Activated CD8-positive, alpha-beta memory T cell treated with anti-CD3 and anti-CD28 coated beads, Interleukin-2, amount 10 ng/mL, durations not matched to agents 7 days and 5 days (primary cell): ENCODE measurements around the gene TMEM219. TPM values are rescaled to one million over a fixed set of nuclear protein-coding genes. Genes with fewer than 3 reads are reported as not detected.
"Not testable (repeated sequence)": the region's sequence is repeated elsewhere in the genome, so short reads cannot be mapped to it uniquely, and the experiment has no call there.

Source experiments
- ATAC-seq: fragments of 150-1000 bp; cut with Tn5 transposase; one replicate; pipeline ENCODE4 v1.10.0; 2021; ENCODE audit warnings: moderate library complexity
- CTCF ChIA-PET: fragments of 350-600 bp; sonication (Branson Sonifier 250); formaldehyde crosslinking; loops from one replicate; lab custom pipeline; 2021; ENCODE audit warnings: antibody characterized with exemption; lab: Charles Lee
- DNase-seq: peaks from one replicate; pipeline ENCODE4 v3.0.0-alpha.2; 2020
- H3K27ac Mint-ChIP-seq: one replicate; pipeline ENCODE4 v1.8.0; 2021; ENCODE audit warnings: mild to moderate bottlenecking, mixed read lengths
- H3K27me3 Mint-ChIP-seq: one replicate; pipeline ENCODE4 v1.8.0; 2021; ENCODE audit warnings: mixed read lengths
- H3K36me3 Mint-ChIP-seq: one replicate; pipeline ENCODE4 v1.8.0; 2021; ENCODE audit warnings: mild to moderate bottlenecking, mixed read lengths
- H3K4me1 Mint-ChIP-seq: one replicate; pipeline ENCODE4 v1.8.0; 2021; ENCODE audit warnings: mixed read lengths
- H3K4me3 Mint-ChIP-seq: one replicate; pipeline ENCODE4 v1.8.0; 2021; ENCODE audit warnings: mild to moderate bottlenecking, moderate library complexity, mixed read lengths
- H3K9me3 Mint-ChIP-seq: one replicate; pipeline ENCODE4 v1.8.0; 2022; ENCODE audit warnings: low read depth, mixed read lengths
- total RNA-seq, 2 experiments: library from RNA; stranded (reverse); gene quantifications; one replicate each; pipeline ENCODE4 v1.2.3, GENCODE V29; 2021

Gene TMEM219
- total RNA-seq, 2 experiments from 2014 or later: 56.9 to 67.6 TPM

GRCh38 chr16:29926711-29927052, 35.2 kb upstream of the TMEM219 start:
- ATAC-seq (no peak), DNase-seq (no peak)
- H3K9me3 Mint-ChIP-seq: no peaks in the 10 kb centered on the region
- peak overlapping the region; percentile 89 for H3K4me3 Mint-ChIP-seq
- peaks cover 6% of the 10 kb centered on the region for H3K36me3 Mint-ChIP-seq
- peaks cover 2% of the 10 kb centered on the region for H3K27me3 Mint-ChIP-seq
- H3K27ac Mint-ChIP-seq: peak overlapping the region; percentile 93
- H3K4me1 Mint-ChIP-seq: peaks cover 30% of the 10 kb centered on the region
- CTCF ChIA-PET: interaction anchor here (0.7 to 2.8 kb wide), 10 partner anchors 25 to 225 kb away, joined by 3 to 17 read pairs (median 5); partner anchors contain the start of genes CDIPT, PAGR1, TAOK2 and TMEM219

DNA sequence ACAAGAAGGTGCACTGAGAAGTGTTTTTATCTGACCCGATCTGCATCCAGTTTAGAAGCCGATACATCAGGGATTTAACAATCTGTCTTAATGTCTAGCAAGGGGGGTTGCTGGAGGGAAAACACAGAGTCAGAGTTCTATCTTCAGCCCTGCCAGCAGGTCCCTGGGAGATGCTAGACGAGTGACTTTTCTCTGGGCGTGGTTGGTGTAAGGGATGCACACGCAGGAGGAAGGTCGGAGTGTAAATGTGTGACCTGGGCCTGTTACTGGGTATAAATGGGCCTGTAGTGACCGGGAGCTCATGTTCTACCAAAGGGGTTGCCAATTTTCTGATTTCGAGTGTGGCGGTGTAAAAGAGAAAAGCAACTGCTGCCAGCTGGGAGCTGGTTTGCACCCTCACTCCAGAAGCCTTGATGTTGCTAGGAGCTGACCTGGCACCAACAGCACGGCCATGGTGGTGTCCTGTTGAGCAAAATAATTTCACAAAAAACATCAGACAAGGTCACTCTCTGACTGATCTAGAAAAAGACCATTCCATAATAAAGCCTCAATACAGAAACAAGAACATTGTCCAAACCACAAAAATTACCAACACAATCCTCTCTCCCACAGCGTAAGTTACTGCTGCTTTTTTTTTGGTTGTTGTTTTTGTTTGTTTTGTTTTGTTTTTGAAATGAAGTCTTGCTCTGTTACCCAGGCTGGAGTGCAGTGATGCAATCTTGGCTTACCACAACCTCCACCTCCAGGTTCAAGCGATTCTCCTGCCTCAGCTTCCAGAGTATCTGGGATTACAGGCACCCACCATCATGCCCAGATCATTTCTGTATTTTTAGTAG, 34.6 kb upstream of the TMEM219 start:
- Mint-ChIP-seq H3K36me3 (peaks cover 6% of the 10 kb centered on the region), H3K9me3 (no peaks in the 10 kb centered on the region), H3K27me3 (peaks cover 2% of the 10 kb centered on the region), H3K4me1 (peaks cover 30% of the 10 kb centered on the region), H3K4me3 (peak overlapping the region; percentile 89), H3K27ac (peak overlapping the region; percentile 93)
- DNase-seq (no peak), ATAC-seq (no peak)
- CTCF ChIA-PET: interaction anchor here (1.4 to 2.8 kb wide), 6 partner anchors 34 to 226 kb away, joined by 3 to 17 read pairs (median 6); partner anchors contain the start of genes CDIPT, TAOK2 and TMEM219

GRCh38 chr16:29931750-29932149, 30.1 kb upstream of the TMEM219 start:
- peaks cover 14% of the 10 kb centered on the region for H3K27me3 Mint-ChIP-seq
- ATAC-seq, H3K36me3 Mint-ChIP-seq, H3K9me3 Mint-ChIP-seq, H3K27ac Mint-ChIP-seq, DNase-seq, H3K4me1 Mint-ChIP-seq, H3K4me3 Mint-ChIP-seq: not testable (repeated sequence)
- CTCF ChIA-PET: interaction anchor here (0.6 kb wide), 1 partner anchor 27 kb away, joined by 3 read pairs; no protein-coding TSS in a partner anchor

GRCh38 chr16:29940656-29941055, 21.2 kb upstream of the TMEM219 start:
- no peak overlapping the region for H3K27ac Mint-ChIP-seq
- peaks cover 6% of the 10 kb centered on the region for H3K27me3 Mint-ChIP-seq
- DNase-seq: no peak
- no peak for ATAC-seq
- H3K4me3 Mint-ChIP-seq: no peak overlapping the region
- no peaks in the 10 kb centered on the region for H3K9me3 Mint-ChIP-seq
- CTCF ChIA-PET: no interaction called here
- no peaks in the 10 kb centered on the region for H3K4me1 Mint-ChIP-seq
- no peaks in the 10 kb centered on the region for H3K36me3 Mint-ChIP-seq

- CTCF ChIA-PET: interaction anchor here (0.8 to 1.5 kb wide), 3 partner anchors 17 to 88 kb away, joined by 3 to 4 read pairs (median 3); partner anchors contain the start of gene TMEM219
- no peak overlapping the region for H3K4me3 Mint-ChIP-seq
- no peak overlapping the region for H3K27ac Mint-ChIP-seq
- H3K36me3 Mint-ChIP-seq: no peaks in the 10 kb centered on the region
- H3K27me3 Mint-ChIP-seq: peaks cover 6% of the 10 kb centered on the region
- ATAC-seq (no peak), DNase-seq (no peak)
- no peaks in the 10 kb centered on the region for H3K4me1 Mint-ChIP-seq
- H3K9me3 Mint-ChIP-seq: no peaks in the 10 kb centered on the region
Measured at GRCh38 chr16:29943846-29944799, 17.8 kb upstream of the TMEM219 start.

- ATAC-seq (no peak), DNase-seq (no peak)
- Mint-ChIP-seq H3K27me3 (peaks cover 2% of the 10 kb centered on the region), H3K36me3 (no peaks in the 10 kb centered on the region), H3K4me3 (no peak overlapping the region), H3K9me3 (peaks cover 2% of the 10 kb centered on the region), H3K27ac (no peak overlapping the region), H3K4me1 (no peaks in the 10 kb centered on the region)
- CTCF ChIA-PET: interaction anchor here (1.0 kb wide), 1 partner anchor 27 kb away, joined by 3 read pairs; no protein-coding TSS in a partner anchor
Measured at GRCh38 chr16:29947897-29948296, 14.0 kb upstream of the TMEM219 start.

- Mint-ChIP-seq H3K27me3 (peaks cover 8% of the 10 kb centered on the region), H3K4me3 (no peak overlapping the region), H3K9me3 (peaks cover 2% of the 10 kb centered on the region), H3K36me3 (no peaks in the 10 kb centered on the region), H3K4me1 (no peaks in the 10 kb centered on the region), H3K27ac (no peak overlapping the region)
- DNase-seq: no peak
- CTCF ChIA-PET: interaction anchor here (2.3 kb wide), 1 partner anchor 82 kb away, joined by 5 read pairs; no protein-coding TSS in a partner anchor
- no peak for ATAC-seq
Measured at GRCh38 chr16:29950806-29951461, 10.9 kb upstream of the TMEM219 start.

GRCh38 chr16:29951625-29952365, 10.1 kb upstream of the TMEM219 start:
- CTCF ChIA-PET: interaction anchor here (2.3 kb wide), 1 partner anchor 81 kb away, joined by 5 read pairs; no protein-coding TSS in a partner anchor
- DNase-seq: no peak
- peaks cover 2% of the 10 kb centered on the region for H3K9me3 Mint-ChIP-seq
- no peak overlapping the region for H3K4me3 Mint-ChIP-seq
- ATAC-seq: peak; percentile 16
- no peaks in the 10 kb centered on the region for H3K4me1 Mint-ChIP-seq
- H3K27me3 Mint-ChIP-seq: peaks cover 8% of the 10 kb centered on the region
- H3K36me3 Mint-ChIP-seq: no peaks in the 10 kb centered on the region
- H3K27ac Mint-ChIP-seq: no peak overlapping the region

DNA sequence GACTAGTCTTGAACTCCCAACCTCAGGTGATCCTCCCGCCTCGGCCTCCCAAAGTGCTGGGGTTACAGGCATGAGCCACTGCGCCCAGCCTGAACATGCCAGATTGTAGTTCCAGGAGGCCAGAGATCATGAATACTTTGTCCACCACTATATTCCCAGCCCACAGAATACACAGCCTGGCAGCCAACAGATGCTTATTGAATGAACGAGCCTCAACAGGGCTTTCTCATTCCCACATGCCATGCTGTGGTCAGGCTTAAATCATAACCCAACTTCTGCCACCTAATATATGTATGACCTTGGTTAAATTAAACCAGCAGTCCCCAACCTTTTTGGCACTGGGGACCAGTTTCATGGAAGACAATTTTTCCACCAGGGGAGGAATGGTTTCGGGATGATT, 3.1 kb upstream of the TMEM219 start:
- H3K4me3 Mint-ChIP-seq: no peak overlapping the region
- H3K4me1 Mint-ChIP-seq: peaks cover 20% of the 10 kb centered on the region
- peaks cover 3% of the 10 kb centered on the region for H3K36me3 Mint-ChIP-seq
- H3K27me3 Mint-ChIP-seq: peaks cover 5% of the 10 kb centered on the region
- DNase-seq (no peak), ATAC-seq (no peak)
- CTCF ChIA-PET: interaction anchor here (1.3 kb wide), 1 partner anchor 50 kb away, joined by 3 read pairs; no protein-coding TSS in a partner anchor
- no peaks in the 10 kb centered on the region for H3K9me3 Mint-ChIP-seq
- no peak overlapping the region for H3K27ac Mint-ChIP-seq

- Mint-ChIP-seq H3K9me3 (no peaks in the 10 kb centered on the region), H3K4me3 (no peak overlapping the region), H3K27ac (no peak overlapping the region), H3K4me1 (peaks cover 20% of the 10 kb centered on the region), H3K27me3 (peaks cover 3% of the 10 kb centered on the region), H3K36me3 (peaks cover 3% of the 10 kb centered on the region)
- ATAC-seq (no peak), DNase-seq (no peak)
- CTCF ChIA-PET: interaction anchor here (1.3 kb wide), 1 partner anchor 50 kb away, joined by 3 read pairs; no protein-coding TSS in a partner anchor
Measured at GRCh38 chr16:29959293-29959692, 2.6 kb upstream of the TMEM219 start.

- not testable (repeated sequence) for H3K4me3 Mint-ChIP-seq, DNase-seq
Measured at GRCh38 chr16:29959821-29960220, 2.1 kb upstream of the TMEM219 start.

DNA sequence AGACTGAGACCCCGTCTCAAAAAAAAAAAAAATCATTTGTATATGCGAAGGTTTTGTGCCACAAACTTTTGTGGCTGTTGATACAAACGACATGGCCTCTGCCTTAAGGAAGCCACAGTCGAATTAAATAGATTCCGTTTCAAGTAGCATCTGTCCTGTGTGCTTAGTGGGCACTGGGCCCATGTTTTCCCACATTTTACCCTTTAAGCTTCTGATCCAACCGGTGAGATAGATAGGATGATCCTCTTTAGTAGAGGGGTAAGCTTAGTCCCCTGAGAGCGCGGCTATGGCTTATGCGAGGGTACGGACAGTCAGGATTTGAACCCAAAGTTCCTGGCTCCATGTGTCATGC, 776 bp upstream of the TMEM219 start:
- Mint-ChIP-seq H3K27ac (peak overlapping the region; percentile 85), H3K4me3 (peak overlapping the region; percentile 88), H3K36me3 (peaks cover 11% of the 10 kb centered on the region), H3K9me3 (no peaks in the 10 kb centered on the region), H3K4me1 (peaks cover 26% of the 10 kb centered on the region), H3K27me3 (no peaks in the 10 kb centered on the region)
- CTCF ChIA-PET: interaction anchor here (0.9 to 3.2 kb wide), 12 partner anchors 9 to 270 kb away, joined by 3 to 31 read pairs (median 4); partner anchors contain the start of genes HIRIP3, INO80E, KCTD13 and PAGR1
- ATAC-seq: no peak
- DNase-seq: no peak

More at GRCh38 chr16:29959821-29960220, 2.1 kb upstream of the TMEM219 start:
- H3K4me1 Mint-ChIP-seq: peaks cover 22% of the 10 kb centered on the region
- CTCF ChIA-PET: interaction anchor here (1.3 to 3.2 kb wide), 3 partner anchors 33 to 51 kb away, joined by 3 to 17 read pairs (median 7); partner anchors contain the start of genes HIRIP3, INO80E and KCTD13
- H3K36me3 Mint-ChIP-seq, ATAC-seq, H3K27me3 Mint-ChIP-seq, H3K9me3 Mint-ChIP-seq, H3K27ac Mint-ChIP-seq: not testable (repeated sequence)
